HEK293 (cell line): ENCODE measurements around the gene CSDE1.
A peak's percentile ranks its signal among the peaks of the same experiment; 100 is the strongest.

Experiments
- BCL11A ChIP-seq: fragments of 450-650 bp; formaldehyde crosslinking; IDR thresholded peaks from 2 replicates; pipeline ENCODE4 v1.5.1; 2016; ENCODE audit warnings: low read depth, missing biosample characterization, missing genetic modification characterization
- EGR2 ChIP-seq: fragments of 450-650 bp; formaldehyde crosslinking; IDR thresholded peaks from 2 replicates; pipeline ENCODE4 v1.5.1; 2016; ENCODE audit warnings: low read depth, missing biosample characterization, missing genetic modification characterization
- HOXD13 ChIP-seq: sonication (generic); formaldehyde crosslinking; IDR thresholded peaks from 2 replicates; pipeline ENCODE4 v1.8.0; 2022; ENCODE audit warnings: missing genetic modification reagents, borderline replicate concordance
- KLF8 ChIP-seq: fragments of 450-650 bp; formaldehyde crosslinking; IDR thresholded peaks from 2 replicates; pipeline ENCODE4 v1.5.1; 2016; ENCODE audit warnings: missing biosample characterization, missing genetic modification characterization
- OVOL3 ChIP-seq: fragments of 450-650 bp; formaldehyde crosslinking; IDR thresholded peaks from 2 replicates; pipeline ENCODE4 v1.5.1; 2016; ENCODE audit warnings: missing biosample characterization, missing genetic modification characterization
- SCRT2 ChIP-seq: fragments of 450-650 bp; formaldehyde crosslinking; IDR thresholded peaks from 2 replicates; pipeline ENCODE4 v1.5.1; 2016; ENCODE audit warnings: missing biosample characterization, missing genetic modification characterization
- SP7 ChIP-seq: fragments of 450-650 bp; formaldehyde crosslinking; IDR thresholded peaks from 2 replicates; pipeline ENCODE4 v1.5.1; 2016; ENCODE audit warnings: missing biosample characterization, missing genetic modification characterization
- WT1 ChIP-seq: fragments of 450-650 bp; formaldehyde crosslinking; IDR thresholded peaks from 2 replicates; pipeline ENCODE4 v1.5.1; 2016; ENCODE audit warnings: missing biosample characterization, missing genetic modification characterization
- ZBTB20 ChIP-seq: fragments of 450-650 bp; formaldehyde crosslinking; IDR thresholded peaks from 2 replicates; pipeline ENCODE4 v1.5.1; 2016; ENCODE audit warnings: missing biosample characterization, missing genetic modification characterization
- ZBTB7A ChIP-seq: fragments of 450-650 bp; formaldehyde crosslinking; IDR thresholded peaks from 2 replicates; pipeline ENCODE4 v1.5.1; 2016; ENCODE audit warnings: low read depth, missing biosample characterization, missing genetic modification characterization
- ZBTB8A ChIP-seq: fragments of 450-650 bp; formaldehyde crosslinking; IDR thresholded peaks from 2 replicates; pipeline ENCODE4 v1.5.1; 2016; ENCODE audit warnings: missing biosample characterization, missing genetic modification characterization
- ZEB2 ChIP-seq: fragments of 450-650 bp; formaldehyde crosslinking; IDR thresholded peaks from 2 replicates; pipeline ENCODE4 v1.5.1; 2016; ENCODE audit warnings: missing biosample characterization, missing genetic modification characterization
- ZNF157 ChIP-seq: fragments of 450-650 bp; formaldehyde crosslinking; IDR thresholded peaks from 2 replicates; pipeline ENCODE4 v1.5.1; 2016; ENCODE audit warnings: missing biosample characterization, missing genetic modification characterization
- ZNF341 ChIP-seq: fragments of 450-650 bp; formaldehyde crosslinking; IDR thresholded peaks from 2 replicates; pipeline ENCODE4; 2016; ENCODE audit warnings: low read depth, missing biosample characterization, missing genetic modification characterization
- ZNF404 ChIP-seq: fragments of 450-650 bp; formaldehyde crosslinking; IDR thresholded peaks from 2 replicates; pipeline ENCODE4 v1.5.1; 2017; ENCODE audit warnings: missing biosample characterization, missing genetic modification characterization
- ZNF423 ChIP-seq: fragments of 450-650 bp; formaldehyde crosslinking; IDR thresholded peaks from 2 replicates; pipeline ENCODE4 v1.5.1; 2016; ENCODE audit warnings: missing biosample characterization, missing genetic modification characterization
- ZNF433 ChIP-seq: fragments of 450-650 bp; formaldehyde crosslinking; IDR thresholded peaks from 2 replicates; pipeline ENCODE4 v1.5.1; 2016; ENCODE audit warnings: missing biosample characterization, missing genetic modification characterization, low read depth
- ZNF561 ChIP-seq: fragments of 450-650 bp; IDR thresholded peaks from 2 replicates; pipeline ENCODE4 v1.5.1; 2018; ENCODE audit warnings: missing biosample characterization, missing genetic modification characterization, borderline replicate concordance
- ZNF664 ChIP-seq: fragments of 450-650 bp; formaldehyde crosslinking; IDR thresholded peaks from 2 replicates; pipeline ENCODE4 v1.5.1; 2016; ENCODE audit warnings: missing biosample characterization, missing genetic modification characterization
- ZNF707 ChIP-seq: fragments of 450-650 bp; formaldehyde crosslinking; IDR thresholded peaks from 2 replicates; pipeline ENCODE4 v1.5.1; 2016; ENCODE audit warnings: missing biosample characterization, missing genetic modification characterization
- ZNF76 ChIP-seq: fragments of 450-650 bp; formaldehyde crosslinking; IDR thresholded peaks from 2 replicates; pipeline ENCODE4; 2016; ENCODE audit warnings: low read depth, missing biosample characterization, missing genetic modification characterization, borderline replicate concordance
- ZNF777 ChIP-seq: fragments of 450-650 bp; formaldehyde crosslinking; IDR thresholded peaks from 2 replicates; pipeline ENCODE4 v1.5.1; 2017; ENCODE audit warnings: missing biosample characterization, missing genetic modification characterization, borderline replicate concordance
- ZXDB ChIP-seq: fragments of 450-650 bp; formaldehyde crosslinking; IDR thresholded peaks from 2 replicates; pipeline ENCODE4 v1.5.1; 2016; ENCODE audit warnings: missing biosample characterization, missing genetic modification characterization
- TF ChIP-seq, protein P1 (sequence below): fragments of 450-650 bp; formaldehyde crosslinking; IDR thresholded peaks from 2 replicates; pipeline ENCODE4 v1.5.1; 2016; ENCODE audit warnings: missing biosample characterization, missing genetic modification characterization
- TF ChIP-seq, protein P2 (sequence below): sonication (generic); formaldehyde crosslinking; IDR thresholded peaks from 2 replicates; pipeline ENCODE4 v1.8.1; 2022; ENCODE audit warnings: mild to moderate bottlenecking, moderate library complexity, missing genetic modification reagents
- TF ChIP-seq, protein P3 (sequence below): fragments of 450-650 bp; formaldehyde crosslinking; IDR thresholded peaks from 2 replicates; pipeline ENCODE4 v1.5.1; 2016; ENCODE audit warnings: missing biosample characterization, missing genetic modification characterization
- TF ChIP-seq, protein P4 (sequence below): fragments of 450-650 bp; formaldehyde crosslinking; IDR thresholded peaks from 2 replicates; pipeline ENCODE4 v1.5.1; 2016; ENCODE audit warnings: missing biosample characterization, missing genetic modification characterization
- TF ChIP-seq, protein P5 (sequence below): fragments of 450-650 bp; formaldehyde crosslinking; optimal IDR thresholded peaks from 2 replicates; pipeline ENCODE3; 2016; ENCODE audit warnings: missing biosample characterization, mild to moderate bottlenecking, missing genetic modification characterization
- TF ChIP-seq, protein P6 (sequence below): fragments of 450-650 bp; formaldehyde crosslinking; IDR thresholded peaks from 2 replicates; pipeline ENCODE4 v1.5.1; 2017; ENCODE audit warnings: missing biosample characterization, missing genetic modification characterization

The CSDE1 gene

DNA sequence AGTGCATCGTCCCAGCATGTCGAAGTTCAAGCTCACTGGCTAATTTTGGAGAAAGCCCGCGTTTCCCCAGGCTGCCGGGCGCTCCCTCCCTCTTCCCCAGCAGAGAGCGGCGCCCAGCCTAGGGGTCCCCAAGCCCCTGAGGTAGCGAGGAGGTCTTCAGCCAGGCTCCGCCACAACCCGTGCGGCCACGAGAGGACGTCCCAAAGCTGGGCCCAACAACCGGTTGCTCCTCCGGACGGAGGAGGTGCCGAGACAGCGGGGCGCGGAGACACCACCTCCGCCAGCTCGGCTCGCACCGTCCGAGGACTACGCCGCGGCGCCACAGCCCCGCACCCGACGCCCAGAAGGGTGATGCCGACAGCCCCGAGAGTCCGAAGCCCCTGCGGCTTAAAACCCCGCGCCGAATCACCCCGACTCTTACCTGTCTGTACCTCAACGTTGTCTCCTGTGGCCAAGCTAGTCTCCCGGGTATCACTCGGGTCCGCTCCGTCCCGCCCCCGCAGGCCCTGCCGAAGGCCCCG, 88.2 kb downstream of the CSDE1 start, which contains the start of gene DENND2C (continued):
- TF ChIP-seq, protein P1, sequence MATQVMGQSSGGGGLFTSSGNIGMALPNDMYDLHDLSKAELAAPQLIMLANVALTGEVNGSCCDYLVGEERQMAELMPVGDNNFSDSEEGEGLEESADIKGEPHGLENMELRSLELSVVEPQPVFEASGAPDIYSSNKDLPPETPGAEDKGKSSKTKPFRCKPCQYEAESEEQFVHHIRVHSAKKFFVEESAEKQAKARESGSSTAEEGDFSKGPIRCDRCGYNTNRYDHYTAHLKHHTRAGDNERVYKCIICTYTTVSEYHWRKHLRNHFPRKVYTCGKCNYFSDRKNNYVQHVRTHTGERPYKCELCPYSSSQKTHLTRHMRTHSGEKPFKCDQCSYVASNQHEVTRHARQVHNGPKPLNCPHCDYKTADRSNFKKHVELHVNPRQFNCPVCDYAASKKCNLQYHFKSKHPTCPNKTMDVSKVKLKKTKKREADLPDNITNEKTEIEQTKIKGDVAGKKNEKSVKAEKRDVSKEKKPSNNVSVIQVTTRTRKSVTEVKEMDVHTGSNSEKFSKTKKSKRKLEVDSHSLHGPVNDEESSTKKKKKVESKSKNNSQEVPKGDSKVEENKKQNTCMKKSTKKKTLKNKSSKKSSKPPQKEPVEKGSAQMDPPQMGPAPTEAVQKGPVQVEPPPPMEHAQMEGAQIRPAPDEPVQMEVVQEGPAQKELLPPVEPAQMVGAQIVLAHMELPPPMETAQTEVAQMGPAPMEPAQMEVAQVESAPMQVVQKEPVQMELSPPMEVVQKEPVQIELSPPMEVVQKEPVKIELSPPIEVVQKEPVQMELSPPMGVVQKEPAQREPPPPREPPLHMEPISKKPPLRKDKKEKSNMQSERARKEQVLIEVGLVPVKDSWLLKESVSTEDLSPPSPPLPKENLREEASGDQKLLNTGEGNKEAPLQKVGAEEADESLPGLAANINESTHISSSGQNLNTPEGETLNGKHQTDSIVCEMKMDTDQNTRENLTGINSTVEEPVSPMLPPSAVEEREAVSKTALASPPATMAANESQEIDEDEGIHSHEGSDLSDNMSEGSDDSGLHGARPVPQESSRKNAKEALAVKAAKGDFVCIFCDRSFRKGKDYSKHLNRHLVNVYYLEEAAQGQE: peak; percentile 21; the same call in 1 of the 2 replicates
- TF ChIP-seq ZNF707 (tag by site-specific recombination): no peak
- TF ChIP-seq ZBTB8A: peak; percentile 56; the same call in 1 of the 2 replicates
- peak; percentile 91 for TF ChIP-seq ZEB2 (tag by site-specific recombination)
- TF ChIP-seq ZNF561 (tag by site-specific recombination): peak; percentile 39; the same call in 1 of the 2 replicates
- TF ChIP-seq, protein P2, sequence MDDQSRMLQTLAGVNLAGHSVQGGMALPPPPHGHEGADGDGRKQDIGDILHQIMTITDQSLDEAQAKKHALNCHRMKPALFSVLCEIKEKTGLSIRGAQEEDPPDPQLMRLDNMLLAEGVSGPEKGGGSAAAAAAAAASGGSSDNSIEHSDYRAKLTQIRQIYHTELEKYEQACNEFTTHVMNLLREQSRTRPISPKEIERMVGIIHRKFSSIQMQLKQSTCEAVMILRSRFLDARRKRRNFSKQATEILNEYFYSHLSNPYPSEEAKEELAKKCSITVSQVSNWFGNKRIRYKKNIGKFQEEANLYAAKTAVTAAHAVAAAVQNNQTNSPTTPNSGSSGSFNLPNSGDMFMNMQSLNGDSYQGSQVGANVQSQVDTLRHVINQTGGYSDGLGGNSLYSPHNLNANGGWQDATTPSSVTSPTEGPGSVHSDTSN (CRISPR knock-in tag): peak; percentile 48; the same call in 1 of the 2 replicates
- TF ChIP-seq, protein P3, sequence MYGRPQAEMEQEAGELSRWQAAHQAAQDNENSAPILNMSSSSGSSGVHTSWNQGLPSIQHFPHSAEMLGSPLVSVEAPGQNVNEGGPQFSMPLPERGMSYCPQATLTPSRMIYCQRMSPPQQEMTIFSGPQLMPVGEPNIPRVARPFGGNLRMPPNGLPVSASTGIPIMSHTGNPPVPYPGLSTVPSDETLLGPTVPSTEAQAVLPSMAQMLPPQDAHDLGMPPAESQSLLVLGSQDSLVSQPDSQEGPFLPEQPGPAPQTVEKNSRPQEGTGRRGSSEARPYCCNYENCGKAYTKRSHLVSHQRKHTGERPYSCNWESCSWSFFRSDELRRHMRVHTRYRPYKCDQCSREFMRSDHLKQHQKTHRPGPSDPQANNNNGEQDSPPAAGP (tag by site-specific recombination): 0 out of 2 replicates have a peak, but pooled peaks have one; percentile 17
- TF ChIP-seq, protein P4, sequence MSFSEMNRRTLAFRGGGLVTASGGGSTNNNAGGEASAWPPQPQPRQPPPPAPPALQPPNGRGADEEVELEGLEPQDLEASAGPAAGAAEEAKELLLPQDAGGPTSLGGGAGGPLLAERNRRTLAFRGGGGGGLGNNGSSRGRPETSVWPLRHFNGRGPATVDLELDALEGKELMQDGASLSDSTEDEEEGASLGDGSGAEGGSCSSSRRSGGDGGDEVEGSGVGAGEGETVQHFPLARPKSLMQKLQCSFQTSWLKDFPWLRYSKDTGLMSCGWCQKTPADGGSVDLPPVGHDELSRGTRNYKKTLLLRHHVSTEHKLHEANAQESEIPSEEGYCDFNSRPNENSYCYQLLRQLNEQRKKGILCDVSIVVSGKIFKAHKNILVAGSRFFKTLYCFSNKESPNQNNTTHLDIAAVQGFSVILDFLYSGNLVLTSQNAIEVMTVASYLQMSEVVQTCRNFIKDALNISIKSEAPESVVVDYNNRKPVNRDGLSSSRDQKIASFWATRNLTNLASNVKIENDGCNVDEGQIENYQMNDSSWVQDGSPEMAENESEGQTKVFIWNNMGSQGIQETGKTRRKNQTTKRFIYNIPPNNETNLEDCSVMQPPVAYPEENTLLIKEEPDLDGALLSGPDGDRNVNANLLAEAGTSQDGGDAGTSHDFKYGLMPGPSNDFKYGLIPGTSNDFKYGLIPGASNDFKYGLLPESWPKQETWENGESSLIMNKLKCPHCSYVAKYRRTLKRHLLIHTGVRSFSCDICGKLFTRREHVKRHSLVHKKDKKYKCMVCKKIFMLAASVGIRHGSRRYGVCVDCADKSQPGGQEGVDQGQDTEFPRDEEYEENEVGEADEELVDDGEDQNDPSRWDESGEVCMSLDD (tag by site-specific recombination): peak; percentile 82
- TF ChIP-seq, protein P5, sequence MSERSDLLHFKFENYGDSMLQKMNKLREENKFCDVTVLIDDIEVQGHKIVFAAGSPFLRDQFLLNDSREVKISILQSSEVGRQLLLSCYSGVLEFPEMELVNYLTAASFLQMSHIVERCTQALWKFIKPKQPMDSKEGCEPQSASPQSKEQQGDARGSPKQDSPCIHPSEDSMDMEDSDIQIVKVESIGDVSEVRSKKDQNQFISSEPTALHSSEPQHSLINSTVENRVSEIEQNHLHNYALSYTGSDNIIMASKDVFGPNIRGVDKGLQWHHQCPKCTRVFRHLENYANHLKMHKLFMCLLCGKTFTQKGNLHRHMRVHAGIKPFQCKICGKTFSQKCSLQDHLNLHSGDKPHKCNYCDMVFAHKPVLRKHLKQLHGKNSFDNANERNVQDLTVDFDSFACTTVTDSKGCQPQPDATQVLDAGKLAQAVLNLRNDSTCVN (tag by site-specific recombination): peak; percentile 52
- no peak for TF ChIP-seq ZNF157 (tag by site-specific recombination)
- TF ChIP-seq ZNF433: no peak
- no peak for TF ChIP-seq ZNF404 (tag by site-specific recombination)
- TF ChIP-seq BCL11A: no peak
- TF ChIP-seq SCRT2 (tag by site-specific recombination): peak; percentile 98
- peak; percentile 42; the same call in 1 of the 2 replicates for TF ChIP-seq ZNF341 (tag by site-specific recombination)
- 0 out of 2 replicates have a peak, but pooled peaks have one; percentile 44 for TF ChIP-seq ZBTB7A (tag by site-specific recombination)
- TF ChIP-seq ZNF76: peak; percentile 43; the same call in 1 of the 2 replicates
- TF ChIP-seq, protein P6, sequence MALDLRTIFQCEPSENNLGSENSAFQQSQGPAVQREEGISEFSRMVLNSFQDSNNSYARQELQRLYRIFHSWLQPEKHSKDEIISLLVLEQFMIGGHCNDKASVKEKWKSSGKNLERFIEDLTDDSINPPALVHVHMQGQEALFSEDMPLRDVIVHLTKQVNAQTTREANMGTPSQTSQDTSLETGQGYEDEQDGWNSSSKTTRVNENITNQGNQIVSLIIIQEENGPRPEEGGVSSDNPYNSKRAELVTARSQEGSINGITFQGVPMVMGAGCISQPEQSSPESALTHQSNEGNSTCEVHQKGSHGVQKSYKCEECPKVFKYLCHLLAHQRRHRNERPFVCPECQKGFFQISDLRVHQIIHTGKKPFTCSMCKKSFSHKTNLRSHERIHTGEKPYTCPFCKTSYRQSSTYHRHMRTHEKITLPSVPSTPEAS (tag by site-specific recombination): 0 out of 2 replicates have a peak, but pooled peaks have one; percentile 12
- TF ChIP-seq EGR2 (tag by site-specific recombination): peak; percentile 80
- TF ChIP-seq ZNF664 (tag by site-specific recombination): no peak
- TF ChIP-seq HOXD13 (CRISPR knock-in tag): no peak
- 0 out of 2 replicates have a peak, but pooled peaks have one; percentile 29 for TF ChIP-seq ZNF423
- peak; percentile 85 for TF ChIP-seq ZXDB (tag by site-specific recombination)
- 0 out of 2 replicates have a peak, but pooled peaks have one; percentile 22 for TF ChIP-seq WT1
- peak; percentile 52; the same call in 1 of the 2 replicates for TF ChIP-seq OVOL3
- peak; percentile 66 for TF ChIP-seq ZNF777
- TF ChIP-seq SP7 (tag by site-specific recombination): peak; percentile 65
- peak; percentile 64; the same call in 1 of the 2 replicates for TF ChIP-seq KLF8 (tag by site-specific recombination)
- TF ChIP-seq ZBTB20 (tag by site-specific recombination): peak; percentile 72
